SU-DHL-6 (cell line): Measurements from ENCODE around the gene MADCAM1.

ENCODE experiments used
- EZH2phosphoT487 ChIP-seq: fragments of 200-600 bp; sonication (generic), shearing (Covaris generic); conservative IDR thresholded peaks from 2 replicates; pipeline ENCODE4 v1.6.1; 2018; ENCODE audit warnings: mild to moderate bottlenecking, antibody characterized with exemption, low read length, moderate library complexity, mixed read lengths
- TF ChIP-seq, protein P1 (sequence below): fragments of 200-600 bp; sonication (generic); IDR thresholded peaks from one replicate; pipeline ENCODE4 v1.5.1; 2017; ENCODE audit warnings: antibody characterized with exemption, mild to moderate bottlenecking, low read length, moderate library complexity; ENCODE audit not compliant: insufficient read depth, poor library complexity, severe bottlenecking

DNA sequence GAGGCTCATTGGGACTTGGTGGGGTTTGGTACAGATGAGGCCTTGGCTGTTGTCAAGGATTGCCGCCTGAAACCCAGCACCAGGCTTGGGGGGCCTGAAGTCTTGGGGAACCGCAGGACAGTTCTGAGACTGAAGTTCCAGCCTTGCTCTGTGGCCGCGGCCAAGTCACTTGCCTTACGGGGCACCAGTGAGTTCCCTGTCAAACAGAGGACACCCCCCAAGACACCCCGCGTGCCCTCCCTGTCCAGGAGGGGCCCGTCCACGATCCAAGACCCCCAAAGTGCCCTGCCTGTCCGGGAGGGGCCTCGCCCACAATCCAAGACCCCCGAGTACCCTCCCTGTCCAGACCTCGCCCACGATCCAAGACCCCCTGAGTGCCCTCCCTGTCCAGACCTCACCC lies 37.8 kb downstream of the MADCAM1 start:
- TF ChIP-seq, protein P1, sequence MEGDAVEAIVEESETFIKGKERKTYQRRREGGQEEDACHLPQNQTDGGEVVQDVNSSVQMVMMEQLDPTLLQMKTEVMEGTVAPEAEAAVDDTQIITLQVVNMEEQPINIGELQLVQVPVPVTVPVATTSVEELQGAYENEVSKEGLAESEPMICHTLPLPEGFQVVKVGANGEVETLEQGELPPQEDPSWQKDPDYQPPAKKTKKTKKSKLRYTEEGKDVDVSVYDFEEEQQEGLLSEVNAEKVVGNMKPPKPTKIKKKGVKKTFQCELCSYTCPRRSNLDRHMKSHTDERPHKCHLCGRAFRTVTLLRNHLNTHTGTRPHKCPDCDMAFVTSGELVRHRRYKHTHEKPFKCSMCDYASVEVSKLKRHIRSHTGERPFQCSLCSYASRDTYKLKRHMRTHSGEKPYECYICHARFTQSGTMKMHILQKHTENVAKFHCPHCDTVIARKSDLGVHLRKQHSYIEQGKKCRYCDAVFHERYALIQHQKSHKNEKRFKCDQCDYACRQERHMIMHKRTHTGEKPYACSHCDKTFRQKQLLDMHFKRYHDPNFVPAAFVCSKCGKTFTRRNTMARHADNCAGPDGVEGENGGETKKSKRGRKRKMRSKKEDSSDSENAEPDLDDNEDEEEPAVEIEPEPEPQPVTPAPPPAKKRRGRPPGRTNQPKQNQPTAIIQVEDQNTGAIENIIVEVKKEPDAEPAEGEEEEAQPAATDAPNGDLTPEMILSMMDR = no peak
- no peak for TF ChIP-seq EZH2phosphoT487
